GM11168 (cell line): ENCODE data around the gene LAMC3.
"Not testable (repeated sequence)": the region's sequence is repeated elsewhere in the genome, so short reads cannot be mapped to it uniquely, and the experiment has no call there.

Experiments used
- in situ Hi-C: fragments of 300-500 bp; cut with MboI; formaldehyde crosslinking; loops from one replicate; pipeline ENCODE4 v1.12.0; 2022; ENCODE audit warnings: low sequenced_read_pairs; ENCODE audit not compliant: unreplicated experiment

Gene LAMC3

DNA sequence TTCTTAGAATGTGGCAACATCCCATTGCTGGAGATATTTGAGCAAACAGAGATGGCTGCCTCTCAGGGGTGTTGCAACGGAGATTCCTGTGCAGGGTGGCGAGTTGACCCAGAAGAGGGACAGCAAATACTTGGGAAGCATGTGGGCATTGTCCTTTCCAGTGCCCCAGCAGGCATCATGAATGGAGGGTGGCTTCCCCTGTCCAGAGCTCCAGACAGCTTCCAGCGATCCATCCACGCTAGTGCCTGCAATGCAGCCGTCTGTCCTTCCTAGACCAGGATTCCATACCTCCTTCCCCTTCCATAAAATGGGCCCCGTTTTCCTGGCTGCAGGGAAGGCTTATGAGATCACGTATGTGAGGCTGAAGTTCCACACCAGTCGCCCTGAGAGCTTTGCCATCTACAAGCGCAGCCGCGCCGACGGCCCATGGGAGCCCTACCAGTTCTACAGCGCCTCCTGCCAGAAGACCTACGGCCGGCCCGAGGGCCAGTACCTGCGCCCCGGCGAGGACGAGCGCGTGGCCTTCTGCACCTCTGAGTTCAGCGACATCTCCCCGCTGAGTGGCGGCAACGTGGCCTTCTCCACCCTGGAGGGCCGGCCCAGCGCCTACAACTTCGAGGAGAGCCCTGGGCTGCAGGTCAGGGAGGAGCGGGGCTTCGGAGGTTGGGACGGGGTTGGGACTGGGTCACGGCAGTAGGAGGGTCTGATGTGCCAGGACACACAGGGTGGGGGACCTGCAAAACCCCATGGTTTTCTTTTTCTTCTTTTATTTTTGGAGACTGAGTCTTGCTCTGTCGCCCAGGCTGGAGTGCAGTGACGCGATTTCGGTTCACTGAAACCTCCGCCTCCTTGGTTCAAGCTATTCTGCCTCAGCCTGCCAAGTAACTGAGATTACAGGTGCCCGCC, 17.2 kb downstream of the LAMC3 start:
- in situ Hi-C loops = no loop called here

DNA sequence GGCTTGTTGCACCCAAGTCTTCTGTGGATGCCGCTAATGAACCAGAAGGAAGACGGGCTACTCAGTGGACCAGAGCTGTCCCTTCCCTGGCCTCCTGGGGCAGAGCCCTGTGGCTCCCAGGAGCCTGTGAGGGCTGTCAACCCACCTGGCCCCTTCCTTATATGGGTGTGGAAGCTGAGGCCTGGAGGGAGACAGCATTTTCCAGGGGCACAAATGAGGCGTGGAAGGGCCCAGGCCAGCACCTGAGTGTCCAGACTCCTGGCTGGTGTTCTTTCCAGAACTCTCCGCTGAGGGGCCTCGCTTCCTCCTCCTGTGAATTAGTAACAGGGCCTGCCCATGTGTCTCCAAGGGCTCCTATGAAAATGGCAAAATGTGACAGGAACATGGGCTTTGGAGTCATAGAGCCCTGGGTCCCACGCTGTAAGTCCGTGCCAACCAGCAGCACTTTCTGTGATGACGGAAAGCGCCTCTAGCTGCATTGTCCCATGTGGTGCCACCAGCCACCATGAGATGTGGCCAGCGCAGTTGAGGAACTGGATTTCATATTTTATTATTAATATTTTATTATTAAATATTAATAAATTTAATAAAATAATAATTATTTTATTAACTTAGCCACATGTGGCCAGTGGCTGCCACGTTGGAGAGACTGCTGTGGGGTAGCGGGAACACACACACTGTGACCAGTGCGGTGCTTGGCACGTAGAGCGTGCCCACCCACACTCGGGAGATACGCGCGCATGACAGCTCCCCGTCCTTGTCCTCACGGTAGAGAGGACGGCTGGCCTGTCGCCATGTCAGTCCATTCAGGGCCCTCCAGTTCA, 18.3 kb downstream of the LAMC3 start:
- in situ Hi-C loops = no loop called here

DNA sequence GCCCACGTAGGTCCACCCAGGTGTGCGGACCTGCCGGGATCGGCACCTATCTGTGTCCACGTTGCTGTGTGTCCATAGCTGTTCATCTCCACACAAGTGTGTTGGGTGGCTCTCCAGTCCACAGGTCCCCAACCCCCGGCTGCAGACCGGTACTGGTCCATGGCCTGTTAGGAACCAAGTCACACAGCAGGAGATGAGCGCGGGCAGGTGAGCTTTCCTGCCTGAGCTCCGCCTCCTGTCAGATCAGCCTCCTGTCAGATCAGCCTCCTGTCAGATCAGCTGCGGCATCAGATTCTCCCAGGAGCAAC, 18.9 kb downstream of the LAMC3 start:
- in situ Hi-C loops = no loop called here

DNA sequence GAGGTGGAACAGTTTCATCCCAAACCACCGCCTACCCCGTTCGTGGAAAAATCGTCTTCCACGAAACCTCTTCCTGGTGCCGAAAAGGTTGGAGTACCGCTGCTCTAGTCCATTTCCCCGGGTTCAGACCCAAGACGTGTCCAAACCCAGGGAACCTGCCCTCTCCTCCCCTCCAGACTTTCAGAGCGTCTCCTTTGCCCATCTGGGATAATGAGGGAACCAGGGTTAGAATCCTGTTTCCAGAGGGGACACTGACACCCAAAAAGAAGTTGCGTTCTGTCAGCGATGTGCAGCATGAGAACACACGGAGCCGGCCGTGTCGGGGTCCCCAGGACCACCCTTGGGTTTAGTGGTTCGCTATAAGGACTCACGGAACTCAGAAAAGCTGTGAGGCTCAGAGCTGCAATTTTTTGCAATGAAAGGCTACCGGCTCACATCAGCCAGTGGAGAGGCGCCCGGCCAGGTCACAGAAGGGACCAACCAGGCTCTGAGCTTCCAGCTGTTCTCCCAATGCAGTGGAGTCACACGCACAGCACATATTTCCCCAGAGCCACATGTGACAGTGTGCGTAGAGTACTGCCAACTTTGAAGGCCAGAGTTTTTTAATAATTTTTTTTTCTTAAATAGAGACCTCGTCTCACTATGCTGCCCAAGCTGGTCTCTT, 19.4 kb downstream of the LAMC3 start:
- in situ Hi-C loops = no loop called here

DNA sequence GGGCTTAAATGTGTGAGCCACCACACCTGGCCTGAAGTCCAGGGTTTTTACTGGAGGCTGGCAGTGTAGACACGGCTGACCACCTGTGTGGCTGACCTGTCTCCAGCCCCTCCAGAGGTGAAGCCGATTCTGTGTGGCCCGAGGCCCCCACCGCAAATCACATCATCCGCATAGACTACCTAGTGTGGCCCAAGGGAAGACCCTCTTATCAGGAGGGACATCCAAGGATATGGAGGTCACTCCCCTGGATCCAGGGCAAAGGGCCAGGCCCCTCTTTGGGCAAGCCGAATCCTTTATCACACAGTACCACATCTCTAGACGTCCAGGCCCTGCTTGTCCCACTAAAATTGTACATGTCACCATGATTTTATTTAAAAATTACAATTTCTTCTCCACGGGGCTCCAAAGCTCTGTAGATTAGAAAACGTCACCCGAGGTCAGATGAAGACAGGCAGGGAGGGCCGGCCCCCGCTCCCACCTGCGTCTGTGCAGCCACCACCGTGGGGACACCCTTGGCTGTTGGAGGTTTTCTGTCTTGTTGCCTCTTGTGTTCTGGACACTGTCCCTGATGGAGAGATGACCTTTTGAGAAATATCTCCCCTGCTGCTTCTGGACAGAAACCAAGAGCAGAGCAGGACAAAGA, 20.1 kb downstream of the LAMC3 start:
- in situ Hi-C loops = no loop called here

DNA sequence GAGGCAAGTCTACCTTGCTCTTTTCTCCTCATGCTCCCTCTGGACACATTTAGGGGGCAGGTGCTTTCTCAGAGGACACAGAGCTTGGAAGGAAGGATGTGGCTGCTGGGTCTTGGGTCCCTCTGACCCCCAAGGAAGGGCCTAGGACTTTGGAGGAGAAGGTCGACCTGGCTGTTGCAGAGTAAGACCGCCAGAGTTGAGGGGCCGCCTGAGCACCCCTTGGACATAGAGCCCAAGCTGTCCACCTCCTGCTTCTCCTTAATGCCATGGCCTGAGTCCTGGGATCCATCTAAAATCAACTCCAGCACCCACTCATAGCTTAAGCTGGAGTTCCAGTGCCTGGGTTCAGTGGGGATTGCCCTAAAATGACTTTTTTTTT, 20.6 kb downstream of the LAMC3 start:
- in situ Hi-C loops = no loop called here

DNA sequence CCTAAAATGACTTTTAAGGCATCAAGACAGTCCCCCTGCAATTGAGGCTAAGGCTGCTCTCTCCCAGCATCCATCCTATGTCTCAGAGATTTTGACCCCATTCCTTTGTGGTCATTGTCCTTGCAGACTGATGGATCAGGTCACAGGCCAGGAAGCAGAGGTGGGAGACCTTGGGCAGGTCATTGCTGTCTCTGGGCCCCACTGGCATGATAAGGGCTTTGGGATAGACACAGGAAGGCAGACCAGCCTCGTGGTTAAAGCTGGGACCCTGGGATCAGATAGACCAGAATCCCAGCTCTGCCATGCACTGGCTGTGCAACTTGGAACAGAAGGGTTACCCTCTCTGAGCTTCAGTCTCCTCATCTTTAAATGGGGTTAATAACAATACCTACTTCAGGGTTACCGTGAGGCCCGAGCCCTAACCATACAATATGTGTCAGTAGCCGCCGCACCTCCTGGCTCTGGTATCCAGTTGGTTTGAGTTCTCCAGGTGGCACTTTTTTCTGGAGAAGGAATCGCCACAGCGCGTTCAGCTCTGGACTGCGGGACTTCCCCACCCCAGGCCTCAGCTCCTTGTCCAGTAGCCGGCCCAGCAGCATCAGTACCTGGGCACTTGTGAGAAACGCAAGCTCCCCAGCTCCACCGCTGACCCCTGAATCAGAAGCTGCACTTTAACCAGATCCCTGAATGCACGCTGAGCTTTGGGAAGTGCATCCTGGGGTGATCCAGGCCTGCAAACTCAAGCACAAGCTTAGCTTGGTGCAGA, 21.4 kb downstream of the LAMC3 start:
- in situ Hi-C loops = no loop called here

DNA sequence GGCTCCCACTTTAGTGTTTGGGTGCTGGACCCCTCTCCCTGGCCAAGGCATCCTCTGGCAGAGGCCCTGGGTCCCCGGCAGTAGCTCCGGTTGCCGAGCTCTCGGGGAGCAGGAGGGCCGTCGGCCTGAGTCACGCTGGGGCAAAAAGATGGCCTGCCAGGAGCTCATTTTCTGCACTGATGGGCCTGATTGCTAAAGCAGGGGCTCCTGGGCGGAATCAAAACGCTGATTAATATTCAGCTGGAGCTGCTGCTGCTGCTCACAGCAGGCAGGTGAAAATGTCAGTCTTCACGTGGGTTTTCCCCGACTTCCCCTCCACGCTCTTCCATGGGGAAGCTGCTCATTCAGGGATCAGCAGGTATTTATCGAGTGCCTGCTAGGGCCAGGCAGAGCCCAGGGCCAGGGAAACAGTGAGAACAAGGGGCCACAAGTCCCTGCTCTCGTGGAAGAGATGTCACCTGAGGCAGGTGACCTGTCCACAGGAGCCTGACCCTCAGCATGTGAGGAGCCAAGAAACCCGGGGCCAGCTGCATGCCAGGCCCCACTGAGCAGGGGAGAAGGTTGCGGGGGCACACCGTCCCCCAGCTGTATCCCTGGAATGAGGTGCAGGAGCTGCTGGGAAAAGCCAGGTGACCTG, 22.1 kb downstream of the LAMC3 start:
- in situ Hi-C loops = no loop called here

DNA sequence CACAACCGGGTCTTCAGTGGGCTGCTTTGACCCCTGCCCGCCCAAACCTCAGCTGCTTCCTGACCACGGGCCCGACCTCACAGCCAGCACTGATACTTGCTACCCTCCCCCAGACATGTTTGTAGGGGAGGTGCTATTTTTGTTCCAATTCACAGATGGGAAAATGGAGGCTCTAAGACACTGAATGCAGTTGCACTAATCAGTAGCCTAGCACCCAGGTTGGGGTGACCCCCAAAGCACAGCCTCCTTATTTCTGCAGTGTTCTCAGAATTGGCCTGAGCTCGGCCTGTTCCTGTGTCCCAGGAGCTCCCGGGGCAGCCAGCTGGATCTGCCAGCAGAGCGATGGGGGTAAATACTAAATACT, 22.6 kb downstream of the LAMC3 start:
- in situ Hi-C loops = no loop called here

DNA sequence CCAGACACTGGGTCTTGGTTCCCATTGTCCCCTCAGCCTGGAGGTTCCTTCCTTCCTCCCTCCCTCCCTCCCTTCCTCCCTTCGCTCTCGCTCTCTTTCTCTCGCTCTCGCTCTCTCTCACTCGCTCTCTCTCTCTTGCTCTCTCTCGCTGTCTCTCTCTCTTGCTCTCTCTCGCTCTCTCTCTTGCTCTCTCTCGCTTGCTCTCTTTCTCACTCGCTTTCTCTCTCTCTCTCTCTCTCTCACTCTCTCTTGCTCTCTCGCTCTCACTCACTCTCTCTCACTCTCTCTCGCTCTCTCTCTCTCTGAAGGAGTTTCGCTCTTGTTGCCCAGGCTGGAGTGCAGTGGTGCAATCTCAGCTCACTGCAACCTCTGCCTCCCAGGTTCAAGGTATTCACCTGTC, 23.4 kb downstream of the LAMC3 start:
- in situ Hi-C loops = no loop called here

DNA sequence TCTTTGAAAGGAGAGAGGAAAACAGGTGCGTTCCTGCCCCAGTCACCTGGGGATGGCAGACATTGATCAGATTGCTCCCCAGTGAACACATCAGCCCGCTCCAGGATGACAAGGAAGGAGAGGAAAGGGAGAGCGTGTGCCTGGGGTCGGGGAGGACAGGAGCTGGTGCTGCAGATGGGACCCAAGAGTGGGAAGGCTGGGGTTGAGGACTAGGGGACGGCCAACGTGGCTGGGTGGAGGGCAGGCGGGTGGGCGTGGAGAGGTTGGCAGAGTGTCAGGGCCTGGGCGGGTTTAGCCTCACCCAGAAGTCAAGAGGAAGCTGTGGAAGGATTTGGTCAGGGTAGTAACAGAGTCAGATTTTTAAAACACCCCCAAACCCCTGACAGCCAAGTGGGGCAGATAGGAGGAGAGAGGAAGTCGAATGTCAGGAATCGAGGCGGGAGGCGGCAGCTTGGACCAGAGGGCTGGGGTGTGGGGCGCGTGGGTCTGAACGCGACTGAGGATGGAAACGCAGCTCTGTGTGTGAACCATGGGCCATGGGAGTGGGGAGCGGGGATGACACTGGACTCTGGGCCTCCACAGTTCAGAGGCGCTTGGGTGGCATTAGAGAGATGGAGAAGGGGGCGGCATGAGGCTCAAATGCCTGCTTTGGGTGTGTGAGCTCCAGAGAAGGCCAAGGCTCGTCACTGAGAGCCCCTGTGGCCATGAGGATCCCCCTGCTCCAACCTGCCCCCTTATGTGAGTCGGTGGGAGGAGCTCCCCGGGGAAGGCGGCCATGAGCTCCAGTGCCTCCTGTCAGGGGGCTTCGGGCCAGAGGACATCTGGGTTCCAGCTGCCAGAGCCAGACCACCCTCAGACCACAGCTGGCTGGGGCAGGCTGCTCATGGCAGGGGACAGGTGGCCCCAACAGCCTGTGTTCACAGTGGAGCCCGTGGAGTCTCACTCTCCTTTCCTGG, 24.6 kb downstream of the LAMC3 start:
- in situ Hi-C loops = no loop called here

DNA sequence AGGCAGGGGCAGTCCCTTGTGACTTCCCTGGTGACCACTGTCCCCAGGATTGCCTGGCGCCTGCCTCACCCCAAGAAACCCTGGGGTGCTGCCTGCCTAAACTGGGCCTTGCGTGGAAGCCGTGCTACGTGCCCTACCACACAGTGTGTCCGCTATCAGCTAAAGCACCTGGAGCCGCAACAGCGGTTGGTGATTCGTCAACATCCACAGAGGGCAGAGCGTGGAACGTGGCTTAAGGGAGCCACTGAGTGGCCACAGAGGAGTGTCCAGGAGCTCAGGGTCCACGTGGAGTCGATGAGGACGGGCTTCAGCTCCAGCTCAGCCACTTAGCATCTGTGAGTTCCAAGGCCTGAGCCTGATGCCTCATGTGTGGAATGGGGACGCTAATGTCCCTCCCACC, 25.3 kb downstream of the LAMC3 start:
- in situ Hi-C loops = no loop called here

DNA sequence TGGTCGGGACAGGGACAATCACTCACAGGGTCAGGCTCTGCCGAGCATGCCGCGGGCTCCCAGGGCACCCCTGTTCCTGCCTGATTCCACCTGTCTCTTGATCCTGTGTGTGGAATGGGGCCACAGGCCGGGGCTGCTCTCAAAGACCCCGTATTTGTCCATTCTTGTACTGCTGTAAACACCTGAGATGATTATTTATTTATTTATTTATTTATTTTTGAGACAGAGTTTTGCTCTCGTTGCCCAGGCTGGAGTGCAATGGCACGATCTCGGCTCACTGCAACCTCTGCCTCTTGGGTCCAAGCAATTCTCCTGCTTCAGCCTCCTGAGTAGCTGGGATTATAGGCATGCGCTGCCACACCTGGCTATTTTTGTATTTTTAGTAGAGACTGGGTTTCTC, 25.8 kb downstream of the LAMC3 start:
- in situ Hi-C loops = not testable (repeated sequence)

DNA sequence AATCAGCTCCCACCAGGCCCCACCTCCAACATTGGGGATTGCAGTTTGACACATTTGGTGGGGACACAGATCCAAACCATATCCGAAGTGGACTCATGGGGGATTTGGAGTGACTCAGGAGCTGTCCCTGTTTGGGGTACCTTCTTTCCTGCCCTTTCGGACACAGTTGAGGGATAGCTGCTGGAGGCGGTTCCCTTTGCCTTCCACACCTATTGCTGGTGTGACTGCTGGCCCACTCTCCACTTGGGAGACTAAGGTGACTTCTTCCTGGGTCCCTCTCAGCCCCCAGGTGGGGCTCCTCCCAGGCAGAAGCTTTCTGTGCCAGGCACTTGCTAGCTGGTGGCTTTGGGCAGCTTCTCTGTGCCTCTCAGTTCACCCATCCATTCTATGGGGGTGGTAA, 26.6 kb downstream of the LAMC3 start:
- in situ Hi-C loops = no loop called here

DNA sequence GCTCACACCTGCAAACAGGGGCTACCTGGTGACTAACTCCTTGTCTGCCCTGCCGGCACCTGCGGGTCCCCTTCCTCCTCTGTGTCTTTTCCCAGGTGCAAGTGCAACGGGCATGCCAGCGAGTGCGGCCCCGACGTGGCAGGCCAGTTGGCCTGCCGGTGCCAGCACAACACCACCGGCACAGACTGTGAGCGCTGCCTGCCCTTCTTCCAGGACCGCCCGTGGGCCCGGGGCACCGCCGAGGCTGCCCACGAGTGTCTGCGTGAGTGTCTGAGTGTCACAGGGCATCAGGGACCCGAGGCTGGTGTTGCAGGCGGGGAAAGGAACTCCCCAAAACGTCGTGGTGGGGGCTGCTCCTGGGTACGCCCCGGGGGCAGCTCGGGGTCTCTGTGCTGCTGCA, 27.1 kb downstream of the LAMC3 start:
- in situ Hi-C loops = no loop called here

DNA sequence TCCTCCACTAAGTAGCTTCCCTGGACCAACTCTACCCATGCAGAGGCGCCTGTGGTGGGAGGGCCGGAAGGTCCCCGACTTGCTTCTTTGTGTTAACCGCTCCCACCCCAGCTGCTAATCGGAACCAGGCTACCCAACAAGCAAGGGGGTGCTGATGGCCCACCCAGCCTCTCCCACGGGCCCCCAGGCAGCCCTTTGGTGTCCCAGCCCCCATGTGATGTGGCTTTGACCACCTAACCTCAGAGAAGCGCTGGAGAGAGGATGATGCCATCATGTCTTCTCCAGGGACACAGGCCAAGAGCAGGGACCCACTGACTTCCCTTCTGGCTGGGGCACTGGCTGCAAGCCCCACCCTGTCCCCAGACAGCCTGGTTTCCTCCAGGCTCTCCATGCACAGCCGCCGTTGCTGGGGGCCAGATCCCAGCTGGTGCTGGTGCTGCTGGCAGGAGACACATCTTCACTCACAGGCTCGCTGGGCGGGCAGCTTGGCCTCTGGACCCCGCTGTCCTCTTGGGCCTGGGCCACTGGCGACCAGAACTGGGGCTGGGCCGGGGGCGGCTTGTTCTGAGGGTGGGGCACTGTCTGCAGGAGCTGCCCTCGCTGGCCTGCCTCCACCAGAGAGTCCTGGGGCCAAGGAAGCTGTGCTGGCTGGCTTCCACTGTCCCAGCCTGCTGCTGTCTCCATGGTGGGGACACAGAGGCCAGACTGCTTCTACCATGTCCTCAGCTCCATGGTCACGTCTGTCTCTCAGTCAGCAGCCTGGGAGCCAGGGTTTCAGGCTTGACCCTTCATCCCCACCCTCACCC, 27.8 kb downstream of the LAMC3 start:
- in situ Hi-C loops = no loop called here

DNA sequence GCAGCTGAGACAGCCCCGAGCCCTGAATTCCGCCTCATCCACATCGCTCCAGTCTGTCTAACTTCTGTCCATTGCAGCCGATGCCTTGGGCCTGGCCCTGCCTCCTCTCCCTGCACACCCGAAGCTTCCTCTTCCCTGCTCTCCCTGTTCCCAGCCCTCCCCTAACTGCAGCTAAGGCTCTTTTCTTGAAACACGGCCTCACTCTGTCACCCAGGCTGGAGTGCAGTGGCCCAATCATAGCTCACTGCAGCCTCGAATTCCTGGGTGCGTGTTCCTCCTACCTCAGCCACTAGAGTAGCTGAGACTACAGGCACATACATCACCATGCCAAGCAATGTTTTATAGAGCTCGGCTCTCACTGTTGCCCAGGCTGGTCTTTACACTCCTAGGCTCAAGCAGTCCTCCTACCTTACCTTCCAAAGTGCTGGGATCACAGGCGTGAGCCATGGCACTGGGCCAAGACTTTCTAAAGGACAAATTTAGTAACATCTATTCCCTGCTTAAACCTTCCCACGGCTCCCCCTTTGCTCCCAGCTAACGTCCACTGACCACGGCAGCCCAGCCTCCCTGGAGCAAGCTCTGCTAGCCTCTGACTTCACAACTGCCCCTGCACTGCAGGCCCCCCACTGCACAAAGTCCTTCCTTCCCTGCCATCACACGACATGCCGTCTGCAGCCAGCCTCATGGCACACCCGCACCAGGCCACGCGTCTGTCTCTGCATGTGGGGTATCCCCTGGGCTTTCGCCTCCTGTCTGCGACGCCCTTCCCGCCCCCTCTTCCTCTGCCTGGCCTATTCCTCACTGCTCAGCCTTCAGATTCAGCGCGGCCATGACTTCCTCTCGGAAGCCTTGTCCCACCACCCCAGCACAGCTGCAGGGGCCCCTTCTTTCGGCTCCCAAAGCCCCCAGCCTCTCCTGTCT, 28.6 kb downstream of the LAMC3 start:
- in situ Hi-C loops = no loop called here
